NB4 (cell line): Measurements from ENCODE around the gene CD300LF.

Experiments used
- MYC ChIP-seq: IDR thresholded peaks from 2 replicates; pipeline ENCODE4 v1.6.1; 2011; ENCODE audit warnings: low read depth, low read length
- POLR2A ChIP-seq: IDR thresholded peaks from 2 replicates; pipeline ENCODE4 v1.6.1; 2011; ENCODE audit warnings: mild to moderate bottlenecking; ENCODE audit not compliant: insufficient read length; ENCODE audit errors: extremely low read depth
- TF ChIP-seq, protein P1 (sequence below): IDR thresholded peaks from one replicate; pipeline ENCODE4 v1.5.1; 2012; ENCODE audit warnings: low read depth, low read length
- TF ChIP-seq, protein P2 (sequence below): IDR thresholded peaks from 2 replicates; pipeline ENCODE4 v1.6.1; 2011; ENCODE audit warnings: low read depth, low read length

DNA sequence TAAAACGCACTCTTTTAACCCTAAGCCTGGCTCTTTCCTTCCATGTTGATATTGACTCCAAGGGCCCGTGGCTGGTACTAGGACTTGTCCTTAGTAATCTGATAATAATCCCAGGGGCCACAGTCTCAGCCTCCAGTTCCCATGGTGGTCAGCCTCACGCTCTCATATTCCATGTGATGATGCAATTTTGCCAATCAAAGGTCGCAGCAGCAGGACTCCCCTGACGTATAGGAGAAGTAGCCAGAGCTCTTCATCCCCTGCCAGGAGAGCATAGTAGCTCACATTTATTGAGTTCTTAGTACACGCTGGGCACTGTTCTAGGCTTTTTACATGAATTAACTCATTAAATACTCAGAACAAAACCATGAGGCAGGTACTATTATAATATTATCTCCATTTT is 42.4 kb downstream of the CD300LF start:
- TF ChIP-seq, protein P1, sequence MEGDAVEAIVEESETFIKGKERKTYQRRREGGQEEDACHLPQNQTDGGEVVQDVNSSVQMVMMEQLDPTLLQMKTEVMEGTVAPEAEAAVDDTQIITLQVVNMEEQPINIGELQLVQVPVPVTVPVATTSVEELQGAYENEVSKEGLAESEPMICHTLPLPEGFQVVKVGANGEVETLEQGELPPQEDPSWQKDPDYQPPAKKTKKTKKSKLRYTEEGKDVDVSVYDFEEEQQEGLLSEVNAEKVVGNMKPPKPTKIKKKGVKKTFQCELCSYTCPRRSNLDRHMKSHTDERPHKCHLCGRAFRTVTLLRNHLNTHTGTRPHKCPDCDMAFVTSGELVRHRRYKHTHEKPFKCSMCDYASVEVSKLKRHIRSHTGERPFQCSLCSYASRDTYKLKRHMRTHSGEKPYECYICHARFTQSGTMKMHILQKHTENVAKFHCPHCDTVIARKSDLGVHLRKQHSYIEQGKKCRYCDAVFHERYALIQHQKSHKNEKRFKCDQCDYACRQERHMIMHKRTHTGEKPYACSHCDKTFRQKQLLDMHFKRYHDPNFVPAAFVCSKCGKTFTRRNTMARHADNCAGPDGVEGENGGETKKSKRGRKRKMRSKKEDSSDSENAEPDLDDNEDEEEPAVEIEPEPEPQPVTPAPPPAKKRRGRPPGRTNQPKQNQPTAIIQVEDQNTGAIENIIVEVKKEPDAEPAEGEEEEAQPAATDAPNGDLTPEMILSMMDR: no peak
- TF ChIP-seq MYC (no peak), POLR2A (no peak)
- TF ChIP-seq, protein P2, sequence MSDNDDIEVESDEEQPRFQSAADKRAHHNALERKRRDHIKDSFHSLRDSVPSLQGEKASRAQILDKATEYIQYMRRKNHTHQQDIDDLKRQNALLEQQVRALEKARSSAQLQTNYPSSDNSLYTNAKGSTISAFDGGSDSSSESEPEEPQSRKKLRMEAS: no peak
